CD14-positive monocyte (primary cell): ENCODE data around the gene RERE. TPM values are rescaled to one million over a fixed set of nuclear protein-coding genes. Genes with fewer than 3 reads are reported as not detected.

ENCODE experiments used
- DNase-seq, 3 donors: peaks; one replicate each; pipeline ENCODE4 v3.0.0-alpha.2; 2011 to 2022
- H2AFZ ChIP-seq: 2 replicates; pipeline ENCODE4 v1.6.0; 2012; ENCODE audit warnings: mild to moderate bottlenecking, low read depth, low read length, inconsistent platforms; ENCODE audit not compliant: insufficient read depth, poor library complexity, severe bottlenecking
- H3K27ac ChIP-seq, 2 donors: 1 replicate in 1 of 2; 2 replicates in 1 of 2; pipeline ENCODE4 v1.5.1; 2012 to 2013; ENCODE audit warnings: low read length in 2 of 2, control low read depth in 1 of 2, inconsistent platforms in 1 of 2, low read depth in 1 of 2, mild to moderate bottlenecking in 1 of 2
- H3K27me3 ChIP-seq, 2 donors: one replicate each; pipeline versions ENCODE4 v1.6.0 to v1.6.1; 2011 to 2013; ENCODE audit warnings: low read length in 2 of 2; ENCODE audit not compliant: control insufficient read depth in 2 of 2, insufficient read depth in 2 of 2
- H3K36me3 ChIP-seq, 2 donors: replicated peaks in 1 of 2; 1 replicate in 1 of 2; 2 replicates in 1 of 2; pipeline versions ENCODE4 v1.5.1 to v1.6.1; 2012 to 2013; ENCODE audit warnings: low read length in 2 of 2, control low read depth in 1 of 2, inconsistent platforms in 1 of 2, mild to moderate bottlenecking in 1 of 2; ENCODE audit not compliant: insufficient read depth in 2 of 2, control insufficient read depth in 1 of 2
- H3K4me1 ChIP-seq, 2 donors: 1 replicate in 1 of 2; 2 replicates in 1 of 2; pipeline versions ENCODE4 v1.5.1 to v1.6.1; 2012 to 2013; ENCODE audit warnings: low read length in 2 of 2, control low read depth in 1 of 2, inconsistent platforms in 1 of 2, mild to moderate bottlenecking in 1 of 2, moderate library complexity in 1 of 2; ENCODE audit not compliant: insufficient read depth in 2 of 2, control insufficient read depth in 1 of 2
- H3K4me2 ChIP-seq: replicated peaks from 2 replicates; pipeline ENCODE3; 2012; ENCODE audit warnings: low read length, moderate library complexity, mild to moderate bottlenecking; ENCODE audit not compliant: poor library complexity, severe bottlenecking; ENCODE audit errors: extremely low read depth
- H3K4me3 ChIP-seq, 3 experiments: fragments of 200-600 bp in 1 of 3; sonication (generic) in 1 of 3; replicated peaks in 1 of 3; 1 replicate in 2 of 3; 2 replicates in 1 of 3; pipeline ENCODE4 v1.5.1; 2011 to 2013; ENCODE audit warnings: low read length in 3 of 3, mild to moderate bottlenecking in 3 of 3, control low read depth in 2 of 3, low read depth in 2 of 3, inconsistent platforms in 1 of 3, moderate library complexity in 1 of 3
- H3K79me2 ChIP-seq: 2 replicates; pipeline ENCODE4 v1.6.0; 2012; ENCODE audit warnings: mild to moderate bottlenecking, control low read depth, inconsistent platforms, low read length, moderate library complexity; ENCODE audit not compliant: insufficient read depth
- H3K9ac ChIP-seq: 2 replicates; pipeline ENCODE4 v1.6.0; 2017; ENCODE audit warnings: low read length, mild to moderate bottlenecking; ENCODE audit not compliant: insufficient read depth, poor library complexity, severe bottlenecking
- H3K9me3 ChIP-seq, 2 donors: replicated peaks in 1 of 2; 1 replicate in 1 of 2; 2 replicates in 1 of 2; pipeline versions ENCODE4 v1.5.1 to v1.6.1; 2012 to 2013; ENCODE audit warnings: low read length in 2 of 2, control low read depth in 1 of 2; ENCODE audit not compliant: control insufficient read depth in 1 of 2, insufficient read depth in 1 of 2
- H4K20me1 ChIP-seq: 2 replicates; pipeline ENCODE4 v1.6.0; 2012; ENCODE audit warnings: mild to moderate bottlenecking, low read length, control low read depth, moderate library complexity; ENCODE audit not compliant: insufficient read depth
- H3K27ac Mint-ChIP-seq, 7 donors: one replicate each; pipeline ENCODE4 v1.8.0; 2020; ENCODE audit warnings: mild to moderate bottlenecking in 7 of 7, mixed read lengths in 7 of 7, moderate library complexity in 6 of 7, inconsistent platforms in 2 of 7
- H3K27me3 Mint-ChIP-seq, 3 donors: one replicate each; pipeline ENCODE4 v1.8.0; 2021 to 2022; ENCODE audit warnings: low read depth in 3 of 3, mild to moderate bottlenecking in 3 of 3, mixed read lengths in 3 of 3, moderate library complexity in 3 of 3, inconsistent platforms in 1 of 3
- H3K36me3 Mint-ChIP-seq, 2 donors: one replicate each; pipeline ENCODE4 v1.8.0; 2020; ENCODE audit warnings: mixed read lengths in 2 of 2, inconsistent platforms in 1 of 2, mild to moderate bottlenecking in 1 of 2
- H3K4me1 Mint-ChIP-seq: one replicate; pipeline ENCODE4 v1.8.0; 2020; ENCODE audit warnings: mild to moderate bottlenecking, mixed read lengths
- H3K4me3 Mint-ChIP-seq, 2 donors: one replicate each; pipeline ENCODE4 v1.8.0; 2020; ENCODE audit warnings: mild to moderate bottlenecking in 2 of 2, mixed read lengths in 2 of 2, moderate library complexity in 1 of 2
- H3K9me3 Mint-ChIP-seq, 7 donors: one replicate each; pipeline ENCODE4 v1.8.0; 2020 to 2022; ENCODE audit warnings: mixed read lengths in 7 of 7, mild to moderate bottlenecking in 6 of 7, moderate library complexity in 6 of 7, inconsistent platforms in 2 of 7
- CTCF ChIP-seq: fragments of 200-600 bp; IDR thresholded peaks from one replicate; pipeline ENCODE4 v1.8.0; 2022; ENCODE audit warnings: antibody characterized with exemption, mild to moderate bottlenecking
- WGBS: methylation state at CpG from one replicate; pipeline ENCODE4 v1.1.5; 2013; ENCODE audit warnings: missing lambda C conversion rate; ENCODE audit not compliant: insufficient coverage; 5-methylcytosine and 5-hydroxymethylcytosine counted together
- intact Hi-C, 2 donors: fragments of 100-400 bp; cut with micrococcal nuclease; formaldehyde crosslinking; loops; one replicate each; pipeline versions ENCODE4 v1.15.0 to v1.15.1; 2023
- polyA plus RNA-seq, 3 donors: library from polyadenylated mRNA; depleted of rRNA in 1 of 3; unstranded in 2 of 3; stranded (reverse) in 1 of 3; fragments of 300-500 nt in 2 of 3; fragments of >200 nt in 1 of 3; fragmentation: Illumina TruSeq in 2 of 3; gene quantifications; 1 replicate in 2 of 3; 2 replicates in 1 of 3; pipeline ENCODE4 v1.2.3, GENCODE V29; 2012 to 2021

The RERE gene
- polyA plus RNA-seq, 3 donors: 1.2 to 19.4 (median 3.8) TPM

DNA sequence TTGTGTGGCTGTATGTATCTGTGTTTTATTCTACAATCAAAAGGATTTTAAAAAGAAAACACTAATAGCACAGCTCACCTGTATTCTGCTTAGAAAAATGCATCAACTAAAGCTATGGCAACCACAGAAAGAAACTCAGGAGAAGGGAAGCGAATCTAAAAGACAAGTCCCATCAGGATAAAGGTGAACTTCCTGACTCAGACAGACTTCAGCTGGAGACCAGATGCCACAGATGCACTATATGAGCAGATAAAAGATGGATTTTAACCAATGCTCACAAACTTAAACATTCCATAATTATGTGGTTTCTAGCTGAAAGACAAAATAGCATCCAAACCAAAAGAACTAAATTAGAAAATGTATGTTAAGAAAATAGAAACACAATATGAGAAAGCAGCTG lies 231.0 kb downstream of the RERE start:
- intact Hi-C loops: no loop called here
- Mint-ChIP-seq H3K27me3 (no peaks in the 10 kb centered on the region), H3K36me3 (peaks cover 2 to 6% of the 10 kb centered on the region in 2 donors), H3K9me3 (no peaks in the 10 kb centered on the region), H3K4me3 (no peak overlapping the region), H3K27ac (no peak overlapping the region), H3K4me1 (peaks cover 3% of the 10 kb centered on the region)
- no CpG with 5 or more reads among the region's 1 CpG for WGBS
- H3K9me3 ChIP-seq: no peaks in the 10 kb centered on the region
- no peaks in the 10 kb centered on the region for H3K4me1 ChIP-seq
- no peaks in the 10 kb centered on the region for H3K27me3 ChIP-seq
- no peaks in the 10 kb centered on the region for H3K36me3 ChIP-seq
- TF ChIP-seq CTCF: no peak
- no peak overlapping the region for H3K4me2 ChIP-seq
- no peak overlapping the region for H2AFZ ChIP-seq
- H3K79me2 ChIP-seq: no peaks in the 10 kb centered on the region
- H3K9ac ChIP-seq: no peak overlapping the region
- DNase-seq: no peak
- no peaks in the 10 kb centered on the region for H4K20me1 ChIP-seq
- no peak overlapping the region for H3K4me3 ChIP-seq
- H3K27ac ChIP-seq: no peak overlapping the region

DNA sequence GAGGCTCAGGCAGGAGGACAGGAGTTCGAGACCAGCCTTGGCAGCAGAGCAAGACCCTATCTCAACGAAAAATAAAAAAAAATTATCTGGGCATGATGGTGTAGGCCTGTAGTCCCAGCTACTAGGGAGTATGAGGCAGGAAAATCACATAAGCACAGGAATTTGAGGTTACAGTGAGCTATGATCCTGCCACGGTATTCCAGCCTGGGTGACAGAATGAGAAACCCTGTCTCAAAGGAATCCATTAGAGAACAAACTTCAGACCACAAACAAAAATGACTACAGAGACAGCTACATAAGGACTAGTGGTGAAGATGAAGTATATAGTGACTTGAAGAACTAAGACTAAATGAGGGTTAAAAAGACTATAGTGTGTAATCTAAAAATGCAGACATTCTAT lies 233.1 kb downstream of the RERE start:
- Histone ChIP-seq H3K4me3 (no peak overlapping the region), H3K79me2 (no peaks in the 10 kb centered on the region), H3K4me2 (no peak overlapping the region), H3K27me3 (no peaks in the 10 kb centered on the region), H3K27ac (no peak overlapping the region), H4K20me1 (no peaks in the 10 kb centered on the region), H3K9me3 (no peaks in the 10 kb centered on the region), H2AFZ (no peak overlapping the region), H3K9ac (no peak overlapping the region), H3K4me1 (no peaks in the 10 kb centered on the region), H3K36me3 (no peaks in the 10 kb centered on the region)
- Mint-ChIP-seq H3K36me3 (peaks cover 0 to 6% of the 10 kb centered on the region in 2 donors), H3K27me3 (no peaks in the 10 kb centered on the region), H3K4me3 (no peak overlapping the region), H3K9me3 (no peaks in the 10 kb centered on the region), H3K27ac (no peak overlapping the region), H3K4me1 (no peaks in the 10 kb centered on the region)
- no peak for DNase-seq
- intact Hi-C loops: no loop called here
- TF ChIP-seq CTCF: no peak
- no CpG with 5 or more reads among the region's 3 CpGs for WGBS
